ENCODE results near the gene NR5A2. TPM values are rescaled to one million over a fixed set of nuclear protein-coding genes. Genes with fewer than 3 reads are reported as not detected.

Gene NR5A2
- total and polyA plus RNA-seq, 2 donors (not counting 1 experiment from before 2014, with no cell fraction given): 0.01 TPM; not detected in 1

DNA sequence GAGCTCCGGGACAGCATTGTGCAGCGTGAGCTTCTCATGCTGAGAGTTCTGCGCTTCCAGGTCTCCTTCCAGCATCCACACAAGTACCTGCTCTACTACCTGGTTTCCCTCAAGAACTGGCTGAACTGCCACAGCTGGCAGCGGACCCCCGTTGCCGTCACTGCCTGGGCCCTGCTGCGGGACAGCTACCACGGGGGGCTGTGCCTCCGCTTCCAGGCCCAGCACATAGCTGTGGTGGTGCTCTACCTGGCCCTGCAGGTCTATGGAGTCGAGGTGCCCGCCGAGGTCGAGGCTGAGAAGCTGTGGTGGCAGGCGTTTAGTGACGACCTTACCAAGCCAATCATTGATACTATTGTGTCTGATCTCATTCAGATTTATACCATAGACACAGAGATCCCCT is 186.4 kb downstream of the NR5A2 start:
- Histone ChIP-seq H3K4me2 (ENCODE audit: extremely low read depth, insufficient read depth, low read length) (no peak overlapping the region), H3K4me1 (ENCODE audit: control insufficient read depth, extremely low read depth, insufficient read depth, low read length) (no peaks in the 10 kb centered on the region), H3K27ac (ENCODE audit: insufficient read depth, low read length) (no peak overlapping the region), H3K27me3 (ENCODE audit: control insufficient read depth, insufficient read depth, low read length) (no peaks in the 10 kb centered on the region), H2AFZ (ENCODE audit: low read length) (no peak overlapping the region), H3K9ac (ENCODE audit: insufficient read depth, low read length) (no peak overlapping the region), H3K36me3 (ENCODE audit: control insufficient read depth, insufficient read depth, low read length) (no peaks in the 10 kb centered on the region), H3K9me3 (ENCODE audit: control insufficient read depth, insufficient read depth, low read depth, low read length) (no peaks in the 10 kb centered on the region), H3K4me3 (replicated peaks in 1 of 4; ENCODE audit: control extremely low read depth in 1 of 4, insufficient read depth in 1 of 4, low read depth in 3 of 4, low read length in 4 of 4) (no peak overlapping the region), H4K20me1 (ENCODE audit: control insufficient read depth, extremely low read depth, insufficient read depth, low read length) (no peaks in the 10 kb centered on the region), H3K79me2 (ENCODE audit: control insufficient read depth, insufficient read depth, low read length) (no peaks in the 10 kb centered on the region)
- TF ChIP-seq, protein P1, sequence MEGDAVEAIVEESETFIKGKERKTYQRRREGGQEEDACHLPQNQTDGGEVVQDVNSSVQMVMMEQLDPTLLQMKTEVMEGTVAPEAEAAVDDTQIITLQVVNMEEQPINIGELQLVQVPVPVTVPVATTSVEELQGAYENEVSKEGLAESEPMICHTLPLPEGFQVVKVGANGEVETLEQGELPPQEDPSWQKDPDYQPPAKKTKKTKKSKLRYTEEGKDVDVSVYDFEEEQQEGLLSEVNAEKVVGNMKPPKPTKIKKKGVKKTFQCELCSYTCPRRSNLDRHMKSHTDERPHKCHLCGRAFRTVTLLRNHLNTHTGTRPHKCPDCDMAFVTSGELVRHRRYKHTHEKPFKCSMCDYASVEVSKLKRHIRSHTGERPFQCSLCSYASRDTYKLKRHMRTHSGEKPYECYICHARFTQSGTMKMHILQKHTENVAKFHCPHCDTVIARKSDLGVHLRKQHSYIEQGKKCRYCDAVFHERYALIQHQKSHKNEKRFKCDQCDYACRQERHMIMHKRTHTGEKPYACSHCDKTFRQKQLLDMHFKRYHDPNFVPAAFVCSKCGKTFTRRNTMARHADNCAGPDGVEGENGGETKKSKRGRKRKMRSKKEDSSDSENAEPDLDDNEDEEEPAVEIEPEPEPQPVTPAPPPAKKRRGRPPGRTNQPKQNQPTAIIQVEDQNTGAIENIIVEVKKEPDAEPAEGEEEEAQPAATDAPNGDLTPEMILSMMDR (conservative IDR thresholded peaks at IDR 0.05 in 1 of 2, IDR thresholded peaks at IDR 0.05 in 1 of 2; ENCODE audit: low read depth in 1 of 2, low read length in 2 of 2): no peak
- no peak for TF ChIP-seq EZH2 (IDR thresholded peaks at IDR 0.05; ENCODE audit: low read length, missing control alignments)
- DNase-seq (ENCODE audit: low read depth in 2 of 2): no peak

DNA sequence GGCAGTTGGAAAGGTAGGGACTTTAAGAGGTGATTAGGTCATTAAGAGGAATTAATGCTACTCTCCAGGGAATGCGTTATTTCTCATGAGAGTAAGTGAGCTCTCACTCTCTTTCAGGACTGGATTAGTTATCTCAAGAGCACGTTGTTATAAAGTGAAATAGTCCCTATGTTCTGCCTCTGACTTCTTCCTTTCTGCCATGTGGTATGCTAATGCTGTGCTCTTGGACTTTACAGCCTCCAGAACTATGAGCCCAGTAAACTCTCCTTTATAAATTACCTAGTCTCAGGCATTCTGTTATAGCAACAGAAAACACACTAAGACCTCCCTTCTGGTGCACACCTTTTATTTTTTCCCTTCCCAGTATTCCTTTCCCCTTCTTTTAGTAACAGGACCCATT is 187.8 kb downstream of the NR5A2 start:
- no peak for DNase-seq (ENCODE audit: low read depth in 2 of 2)
- Histone ChIP-seq H3K36me3 (ENCODE audit: control insufficient read depth, insufficient read depth, low read length) (no peaks in the 10 kb centered on the region), H3K4me3 (replicated peaks in 1 of 4; ENCODE audit: control extremely low read depth in 1 of 4, insufficient read depth in 1 of 4, low read depth in 3 of 4, low read length in 4 of 4) (no peak overlapping the region), H3K27ac (ENCODE audit: insufficient read depth, low read length) (no peak overlapping the region), H3K4me1 (ENCODE audit: control insufficient read depth, extremely low read depth, insufficient read depth, low read length) (no peaks in the 10 kb centered on the region), H3K79me2 (ENCODE audit: control insufficient read depth, insufficient read depth, low read length) (no peaks in the 10 kb centered on the region), H4K20me1 (ENCODE audit: control insufficient read depth, extremely low read depth, insufficient read depth, low read length) (no peaks in the 10 kb centered on the region), H3K9ac (ENCODE audit: insufficient read depth, low read length) (no peak overlapping the region), H3K27me3 (ENCODE audit: control insufficient read depth, insufficient read depth, low read length) (no peaks in the 10 kb centered on the region), H3K9me3 (ENCODE audit: control insufficient read depth, insufficient read depth, low read depth, low read length) (no peaks in the 10 kb centered on the region), H2AFZ (ENCODE audit: low read length) (no peak overlapping the region), H3K4me2 (ENCODE audit: extremely low read depth, insufficient read depth, low read length) (no peak overlapping the region)
- TF ChIP-seq, protein P1 (conservative IDR thresholded peaks at IDR 0.05 in 1 of 2, IDR thresholded peaks at IDR 0.05 in 1 of 2; ENCODE audit: low read depth in 1 of 2, low read length in 2 of 2): no peak
- TF ChIP-seq EZH2 (IDR thresholded peaks at IDR 0.05; ENCODE audit: low read length, missing control alignments): no peak

DNA sequence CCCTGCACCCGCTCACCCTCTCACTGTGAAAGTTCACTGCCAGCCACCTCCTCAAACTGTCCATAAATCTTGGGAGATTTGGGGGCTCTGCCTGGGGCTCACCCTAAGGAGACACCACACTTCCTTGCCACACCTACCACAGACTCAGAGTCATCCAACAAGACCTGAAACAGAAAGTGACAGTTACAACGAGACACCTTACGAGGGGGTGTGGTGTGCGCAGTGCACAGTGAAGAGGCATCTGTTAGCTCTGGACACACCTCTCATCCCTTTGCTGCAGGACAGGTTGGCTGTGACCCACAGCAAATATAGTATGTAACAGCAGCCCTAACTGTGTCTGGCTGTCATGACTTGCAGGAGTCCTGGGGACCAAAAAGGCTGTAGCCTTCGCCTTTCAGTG is 190.2 kb downstream of the NR5A2 start:
- H3K9me3 ChIP-seq (ENCODE audit: control insufficient read depth, insufficient read depth, low read depth, low read length): no peaks in the 10 kb centered on the region
- no peaks in the 10 kb centered on the region for H3K27me3 ChIP-seq (ENCODE audit: control insufficient read depth, insufficient read depth, low read length)
- no peaks in the 10 kb centered on the region for H3K4me1 ChIP-seq (ENCODE audit: control insufficient read depth, extremely low read depth, insufficient read depth, low read length)
- no peak overlapping the region for H2AFZ ChIP-seq (ENCODE audit: low read length)
- H3K4me2 ChIP-seq (ENCODE audit: extremely low read depth, insufficient read depth, low read length): no peak overlapping the region
- no peak overlapping the region for H3K9ac ChIP-seq (ENCODE audit: insufficient read depth, low read length)
- no peaks in the 10 kb centered on the region for H3K36me3 ChIP-seq (ENCODE audit: control insufficient read depth, insufficient read depth, low read length)
- H3K79me2 ChIP-seq (ENCODE audit: control insufficient read depth, insufficient read depth, low read length): no peaks in the 10 kb centered on the region
- no peak overlapping the region for H3K4me3 ChIP-seq (replicated peaks in 1 of 4; ENCODE audit: control extremely low read depth in 1 of 4, insufficient read depth in 1 of 4, low read depth in 3 of 4, low read length in 4 of 4)
- no peak overlapping the region for H3K27ac ChIP-seq (ENCODE audit: insufficient read depth, low read length)
- no peak for TF ChIP-seq EZH2 (IDR thresholded peaks at IDR 0.05; ENCODE audit: low read length, missing control alignments)
- TF ChIP-seq, protein P1 (conservative IDR thresholded peaks at IDR 0.05 in 1 of 2, IDR thresholded peaks at IDR 0.05 in 1 of 2; ENCODE audit: low read depth in 1 of 2, low read length in 2 of 2): no peak
- no peaks in the 10 kb centered on the region for H4K20me1 ChIP-seq (ENCODE audit: control insufficient read depth, extremely low read depth, insufficient read depth, low read length)
- DNase-seq (ENCODE audit: low read depth in 2 of 2): no peak

All from fibroblast of lung (primary cell).